Measurements from ENCODE around the gene CCDC97. TPM values are rescaled to one million over a fixed set of nuclear protein-coding genes. Genes with fewer than 3 reads are reported as not detected.

CCDC97 gene
- total RNA-seq, 1 donor from 2014 or later = 31.9 TPM

- Histone ChIP-seq H3K27me3 (no peaks in the 10 kb centered on the region), H3K36me3 (peaks cover 33% of the 10 kb centered on the region), H3K27ac (peak overlapping the region; percentile 80), H3K4me3 (no peak overlapping the region), H3K9me3 (no peaks in the 10 kb centered on the region), H3K4me1 (peaks cover 59% of the 10 kb centered on the region)
- ATAC-seq (no peak), DNase-seq (no peak)
- TF ChIP-seq CTCF (IDR thresholded peaks at IDR 0.05) = no peak
- intact Hi-C loops (cut with DNase I) = no loop called here
These were observed 12.5 kb downstream of the CCDC97 start for GRCh38 chr19:41322451-41322850.

DNA sequence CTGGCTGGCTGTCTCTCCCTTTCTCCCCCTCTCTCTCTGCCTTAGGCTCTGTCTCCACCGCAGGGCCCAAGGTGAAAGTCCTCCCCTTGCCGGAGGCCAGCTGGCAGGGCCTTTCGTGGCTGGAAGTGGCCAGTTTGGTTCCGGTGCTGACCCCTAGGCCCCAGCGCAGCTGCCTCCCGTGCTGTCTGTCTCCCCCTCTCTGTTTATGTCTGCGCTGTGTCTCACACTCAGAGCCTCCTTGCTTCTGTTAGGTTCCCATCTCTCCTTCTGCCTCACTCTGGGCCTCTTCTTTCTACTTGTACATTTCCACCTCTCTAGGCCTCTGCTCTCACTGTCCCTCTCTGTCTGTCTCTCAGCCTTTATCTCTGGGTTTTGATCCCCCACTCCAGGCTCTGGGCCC, 13.1 kb downstream of the CCDC97 start:
- intact Hi-C loops (cut with DNase I) = no loop called here
- H3K4me1 ChIP-seq = peaks cover 65% of the 10 kb centered on the region
- no peaks in the 10 kb centered on the region for H3K27me3 ChIP-seq
- H3K36me3 ChIP-seq = peaks cover 31% of the 10 kb centered on the region
- no peak for TF ChIP-seq CTCF (IDR thresholded peaks at IDR 0.05)
- no peak overlapping the region for H3K4me3 ChIP-seq
- H3K9me3 ChIP-seq = no peaks in the 10 kb centered on the region
- peak overlapping the region; percentile 80 for H3K27ac ChIP-seq
- DNase-seq (no peak), ATAC-seq (no peak)

GRCh38 chr19:41323430-41324125, 13.6 kb downstream of the CCDC97 start:
- no peaks in the 10 kb centered on the region for H3K27me3 ChIP-seq
- peaks cover 70% of the 10 kb centered on the region for H3K4me1 ChIP-seq
- no peak overlapping the region for H3K4me3 ChIP-seq
- ATAC-seq = no peak
- peaks cover 26% of the 10 kb centered on the region for H3K36me3 ChIP-seq
- no peaks in the 10 kb centered on the region for H3K9me3 ChIP-seq
- peak overlapping the region; percentile 80 for H3K27ac ChIP-seq
- no peak for TF ChIP-seq CTCF (IDR thresholded peaks at IDR 0.05)
- DNase-seq = no peak
- intact Hi-C loops (cut with DNase I) = no loop called here

DNA sequence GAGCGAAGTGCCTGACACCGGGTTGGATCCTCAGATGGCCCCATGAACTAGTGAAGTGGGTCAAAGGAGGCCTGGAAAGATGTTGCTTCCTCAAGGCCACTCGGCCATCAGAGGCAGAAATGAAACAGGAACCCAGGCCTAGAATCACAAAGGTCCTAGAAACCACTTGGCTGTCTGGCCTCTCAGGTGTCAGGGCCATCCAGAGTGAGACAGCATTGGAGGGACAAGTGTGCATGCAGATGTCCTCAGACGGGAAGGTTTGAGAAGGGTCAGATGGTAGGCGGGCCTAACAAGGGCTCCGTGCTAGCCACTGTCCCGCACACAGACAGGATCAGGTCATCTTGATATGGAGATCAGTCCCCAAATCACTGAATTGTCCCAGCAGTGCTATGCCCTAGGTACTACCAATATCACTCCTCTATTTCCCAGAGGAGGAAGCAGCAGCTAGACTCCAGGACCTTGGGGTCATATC, 14.3 kb downstream of the CCDC97 start:
- no peak overlapping the region for H3K4me3 ChIP-seq
- peak overlapping the region; percentile 80 for H3K27ac ChIP-seq
- intact Hi-C loops (cut with DNase I) = no loop called here
- ATAC-seq = peak; percentile 0
- no peaks in the 10 kb centered on the region for H3K27me3 ChIP-seq
- DNase-seq = no peak
- peaks cover 19% of the 10 kb centered on the region for H3K36me3 ChIP-seq
- no peak for TF ChIP-seq CTCF (IDR thresholded peaks at IDR 0.05)
- peaks cover 77% of the 10 kb centered on the region for H3K4me1 ChIP-seq
- no peaks in the 10 kb centered on the region for H3K9me3 ChIP-seq

DNA sequence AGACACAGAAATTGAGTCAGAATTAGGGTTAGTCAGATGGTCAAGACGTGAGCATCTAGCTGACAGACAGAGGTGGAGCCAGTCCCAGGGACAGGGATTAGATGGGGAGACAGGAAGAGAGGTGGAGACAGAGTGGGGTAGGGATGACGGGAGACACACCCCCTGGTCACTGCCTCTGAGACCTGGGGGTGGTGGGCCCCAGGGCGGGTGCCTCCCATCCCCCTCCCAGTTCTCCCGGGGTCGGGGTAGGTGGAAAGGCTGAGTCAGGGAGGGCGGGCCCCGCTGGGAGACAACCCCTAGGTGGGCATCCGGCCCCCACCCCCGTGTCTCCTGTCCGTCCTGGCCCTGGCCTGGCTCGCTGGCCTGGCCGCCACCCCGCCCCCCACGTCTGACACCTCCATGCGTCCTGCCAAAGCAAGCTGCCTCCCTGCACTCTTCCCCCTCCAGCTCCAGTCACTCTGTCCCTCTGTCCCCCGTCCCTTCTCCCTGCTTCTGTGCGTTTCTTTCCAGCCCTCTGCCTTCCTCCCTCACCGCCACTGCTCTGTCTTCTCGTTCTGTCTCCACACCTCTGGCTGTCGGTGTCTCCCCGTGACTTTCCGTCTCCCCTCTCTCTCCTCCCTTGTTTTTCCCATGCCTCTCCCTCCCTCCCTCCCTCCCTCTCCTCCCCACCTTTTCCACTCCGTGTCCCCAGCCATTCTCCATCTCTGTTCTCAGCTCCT, 15.1 kb downstream of the CCDC97 start:
- ATAC-seq = peak; percentile 1
- H3K36me3 ChIP-seq = peaks cover 22% of the 10 kb centered on the region
- H3K4me1 ChIP-seq = peaks cover 85% of the 10 kb centered on the region
- no peak overlapping the region for H3K4me3 ChIP-seq
- DNase-seq = peak; percentile 78
- no peaks in the 10 kb centered on the region for H3K9me3 ChIP-seq
- intact Hi-C loops (cut with DNase I) = no loop called here
- no peaks in the 10 kb centered on the region for H3K27me3 ChIP-seq
- H3K27ac ChIP-seq = peak overlapping the region; percentile 80
- TF ChIP-seq CTCF (IDR thresholded peaks at IDR 0.05) = no peak
